Kidney (tissue), 14 donors: Measurements from ENCODE around the gene SLC26A1. TPM values are rescaled to one million over a fixed set of nuclear protein-coding genes. Genes with fewer than 3 reads are reported as not detected.

Experiments used
- DNase-seq, 5 donors: peaks; one replicate each; pipeline ENCODE4 v3.0.0-alpha.2; 2013 to 2020
- FAIRE-seq: peaks from 2 replicates; lab custom pipeline; 2012; peaks lifted over from hg19 to GRCh38; lab: Jason Lieb, UNC
- H3K27ac ChIP-seq, 2 donors: one replicate each; pipeline ENCODE4 v1.7.0; 2013; ENCODE audit warnings: low read depth in 2 of 2, low read length in 2 of 2, inconsistent platforms in 1 of 2
- H3K27me3 ChIP-seq: one replicate; pipeline ENCODE4 v1.7.1; 2013; ENCODE audit warnings: low read length, inconsistent platforms; ENCODE audit not compliant: control insufficient read depth, insufficient read depth
- H3K36me3 ChIP-seq, 3 donors: one replicate each; pipeline versions ENCODE4 v1.7.0 to v1.7.1; 2013; ENCODE audit warnings: low read length in 3 of 3, control low read depth in 1 of 3, inconsistent platforms in 1 of 3; ENCODE audit not compliant: insufficient read depth in 3 of 3, control insufficient read depth in 2 of 3
- H3K4me1 ChIP-seq, 3 donors: one replicate each; pipeline versions ENCODE4 v1.7.0 to v1.7.1; 2013; ENCODE audit warnings: low read length in 3 of 3, inconsistent platforms in 1 of 3, low read depth in 1 of 3; ENCODE audit not compliant: control insufficient read depth in 2 of 3, insufficient read depth in 2 of 3
- H3K4me3 ChIP-seq, 3 donors: one replicate each; pipeline versions ENCODE4 v1.7.0 to v1.8.1; 2013; ENCODE audit warnings: low read length in 3 of 3, control low read depth in 1 of 3, inconsistent platforms in 1 of 3
- H3K9ac ChIP-seq, 3 donors: one replicate each; pipeline versions ENCODE4 v1.7.0 to v1.7.1; 2013; ENCODE audit warnings: low read length in 3 of 3, control low read depth in 1 of 3, inconsistent platforms in 1 of 3
- H3K9me3 ChIP-seq, 3 donors: one replicate each; pipeline versions ENCODE4 v1.7.0 to v1.7.1; 2013; ENCODE audit warnings: low read length in 3 of 3, control low read depth in 1 of 3, inconsistent platforms in 1 of 3; ENCODE audit not compliant: control insufficient read depth in 2 of 3, insufficient read depth in 1 of 3
- intact Hi-C: fragments of 100-400 bp; cut with DNase I; formaldehyde crosslinking; loops from one replicate; pipeline ENCODE4 v1.11.1; 2022
- polyA plus RNA-seq: library from polyadenylated mRNA; stranded (reverse); fragments of 350-450 nt; fragmentation: Illumina TruSeq; extraction: RNeasy Lipid Tissue Mini Kit (QIAGEN cat#74804); gene quantifications from one replicate; pipeline ENCODE4 v1.2.3, GENCODE V29; 2014; ENCODE audit warnings: low read depth, low replicate concordance; ENCODE audit not compliant: insufficient read depth
- total RNA-seq: library from RNA; stranded (reverse); fragmentation: NEBNext Ultra II Directional; extraction: Animal tissue kit (Norgen Biotek cat#: 25700); gene quantifications from one replicate; pipeline ENCODE4 v1.2.1, GENCODE V29; 2021
- TF ChIP-seq, protein P1 (sequence below): IDR thresholded peaks from 3 replicates; pipeline ENCODE4 v1.5.1; 2012; ENCODE audit warnings: mild to moderate bottlenecking, moderate library complexity, borderline replicate concordance; ENCODE audit not compliant: insufficient read depth; ENCODE audit errors: extremely low read depth
- donor health status: control.
- donor health status: control.
- donor health status: control.
- donor health status: control.
- donor health status: control.
- donor health status: DM: yes; HTN: yes; CAD: no.
- donor health status: Normal renal cell carcinoma (clear cell type).

Gene SLC26A1
- total and polyA plus RNA-seq, 2 donors from 2014 or later: 2.9 to 10.2 TPM

- peak in 2 of 5 donors; percentile 46 to 50 for DNase-seq
- no peak for FAIRE-seq
These were observed 42.0 kb downstream of the SLC26A1 start for GRCh38 chr4:951186-951585.

GRCh38 chr4:950136-951020, 42.8 kb downstream of the SLC26A1 start:
- peaks cover 0 to 5% (median 0%) of the 10 kb centered on the region in 3 donors for H3K36me3 ChIP-seq
- intact Hi-C loops: no loop called here
- H3K9ac ChIP-seq: no peak overlapping the region
- H3K4me3 ChIP-seq: no peak overlapping the region
- H3K9me3 ChIP-seq: no peaks in the 10 kb centered on the region
- H3K27ac ChIP-seq: no peak overlapping the region
- DNase-seq: peak in 2 of 5 donors; percentile 36 to 51
- TF ChIP-seq, protein P1, sequence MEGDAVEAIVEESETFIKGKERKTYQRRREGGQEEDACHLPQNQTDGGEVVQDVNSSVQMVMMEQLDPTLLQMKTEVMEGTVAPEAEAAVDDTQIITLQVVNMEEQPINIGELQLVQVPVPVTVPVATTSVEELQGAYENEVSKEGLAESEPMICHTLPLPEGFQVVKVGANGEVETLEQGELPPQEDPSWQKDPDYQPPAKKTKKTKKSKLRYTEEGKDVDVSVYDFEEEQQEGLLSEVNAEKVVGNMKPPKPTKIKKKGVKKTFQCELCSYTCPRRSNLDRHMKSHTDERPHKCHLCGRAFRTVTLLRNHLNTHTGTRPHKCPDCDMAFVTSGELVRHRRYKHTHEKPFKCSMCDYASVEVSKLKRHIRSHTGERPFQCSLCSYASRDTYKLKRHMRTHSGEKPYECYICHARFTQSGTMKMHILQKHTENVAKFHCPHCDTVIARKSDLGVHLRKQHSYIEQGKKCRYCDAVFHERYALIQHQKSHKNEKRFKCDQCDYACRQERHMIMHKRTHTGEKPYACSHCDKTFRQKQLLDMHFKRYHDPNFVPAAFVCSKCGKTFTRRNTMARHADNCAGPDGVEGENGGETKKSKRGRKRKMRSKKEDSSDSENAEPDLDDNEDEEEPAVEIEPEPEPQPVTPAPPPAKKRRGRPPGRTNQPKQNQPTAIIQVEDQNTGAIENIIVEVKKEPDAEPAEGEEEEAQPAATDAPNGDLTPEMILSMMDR: no peak
- no peaks in the 10 kb centered on the region for H3K27me3 ChIP-seq
- no peak for FAIRE-seq
- H3K4me1 ChIP-seq: no peaks in the 10 kb centered on the region

More at GRCh38 chr4:951186-951585, 42.0 kb downstream of the SLC26A1 start:
- H3K9me3 ChIP-seq: no peaks in the 10 kb centered on the region
- H3K27ac ChIP-seq: no peak overlapping the region
- no peak overlapping the region for H3K4me3 ChIP-seq
- H3K27me3 ChIP-seq: no peaks in the 10 kb centered on the region
- no peaks in the 10 kb centered on the region for H3K4me1 ChIP-seq
- intact Hi-C loops: no loop called here
- TF ChIP-seq, protein P1: no peak
- no peak overlapping the region for H3K9ac ChIP-seq
- H3K36me3 ChIP-seq: peaks cover 0 to 5% (median 0%) of the 10 kb centered on the region in 3 donors

DNA sequence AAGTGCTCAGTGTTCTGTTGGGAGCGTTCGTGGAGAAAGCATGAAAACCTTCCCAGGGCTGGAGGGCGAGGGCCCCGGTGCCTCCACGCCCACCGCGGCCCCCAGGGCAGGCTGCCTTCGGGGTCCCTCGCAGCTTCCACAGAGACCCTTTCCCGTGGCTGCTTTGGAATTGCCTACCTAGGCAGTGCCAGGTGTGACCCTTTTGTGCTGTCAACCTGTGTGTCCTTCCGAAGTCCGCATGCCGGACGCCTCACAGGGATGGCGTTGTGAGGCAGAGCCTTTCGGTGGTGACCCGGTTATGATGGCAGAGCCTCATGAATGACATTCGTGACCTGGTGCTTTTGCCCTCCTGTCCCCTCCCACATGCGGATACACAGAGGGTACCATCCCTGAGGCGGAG, 43.5 kb downstream of the SLC26A1 start:
- no peaks in the 10 kb centered on the region for H3K9me3 ChIP-seq
- no peak overlapping the region for H3K27ac ChIP-seq
- no peaks in the 10 kb centered on the region for H3K27me3 ChIP-seq
- intact Hi-C loops: no loop called here
- DNase-seq (peak in 2 of 5 donors; percentile 25 to 52), FAIRE-seq (no peak)
- H3K9ac ChIP-seq: no peak overlapping the region
- TF ChIP-seq, protein P1: no peak
- H3K36me3 ChIP-seq: peaks cover 0 to 5% (median 0%) of the 10 kb centered on the region in 3 donors
- no peaks in the 10 kb centered on the region for H3K4me1 ChIP-seq
- no peak overlapping the region for H3K4me3 ChIP-seq
